Measurements from ENCODE around the gene CXXC5.

DNA sequence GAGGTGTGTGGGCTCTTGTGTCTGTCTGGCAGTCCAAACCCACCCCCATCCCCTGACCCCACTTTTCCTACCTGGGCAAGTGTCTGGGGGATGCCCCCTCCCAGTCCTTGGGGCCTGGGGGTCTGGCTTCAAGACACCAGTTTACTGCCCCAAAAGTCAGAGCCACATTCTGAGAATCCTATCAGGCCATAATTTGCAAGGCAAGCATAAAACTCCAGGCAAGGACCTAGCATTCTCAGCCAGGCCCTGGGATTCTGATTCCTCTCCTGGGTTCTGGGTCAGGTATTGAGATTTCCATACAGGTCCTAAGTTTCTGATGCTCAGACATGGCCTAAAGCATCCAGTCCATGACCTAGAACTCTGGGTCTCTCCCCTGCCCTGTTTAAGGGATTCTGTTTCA lies 33.3 kb downstream of the CXXC5 start:
- no peak for TF ChIP-seq EZH2 (IDR thresholded peaks at IDR 0.05; ENCODE audit: insufficient read depth, poor library complexity, severe bottlenecking)
- TF ChIP-seq EZH2phosphoT487 (IDR thresholded peaks at IDR 0.05; ENCODE audit: insufficient read depth, low read depth) = no peak

Measured in GM23248 (cell line).